ENCODE data around the gene HOXC12.

DNA sequence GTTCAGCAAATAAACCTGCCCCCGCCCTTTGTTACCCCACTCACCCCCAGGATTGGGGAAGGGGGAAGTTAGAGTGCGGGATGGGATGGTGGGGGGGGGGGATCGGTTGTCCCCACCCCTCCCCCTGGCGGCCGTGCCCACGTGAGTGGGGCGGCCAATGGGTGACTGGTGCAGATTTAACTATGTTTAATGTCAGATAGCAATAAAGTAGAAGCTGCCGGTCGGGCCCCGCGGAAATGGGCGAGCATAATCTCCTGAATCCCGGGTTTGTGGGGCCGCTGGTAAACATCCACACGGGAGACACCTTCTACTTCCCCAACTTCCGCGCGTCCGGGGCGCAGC, at the start of gene HOXC12:
- TF ChIP-seq, protein P1, sequence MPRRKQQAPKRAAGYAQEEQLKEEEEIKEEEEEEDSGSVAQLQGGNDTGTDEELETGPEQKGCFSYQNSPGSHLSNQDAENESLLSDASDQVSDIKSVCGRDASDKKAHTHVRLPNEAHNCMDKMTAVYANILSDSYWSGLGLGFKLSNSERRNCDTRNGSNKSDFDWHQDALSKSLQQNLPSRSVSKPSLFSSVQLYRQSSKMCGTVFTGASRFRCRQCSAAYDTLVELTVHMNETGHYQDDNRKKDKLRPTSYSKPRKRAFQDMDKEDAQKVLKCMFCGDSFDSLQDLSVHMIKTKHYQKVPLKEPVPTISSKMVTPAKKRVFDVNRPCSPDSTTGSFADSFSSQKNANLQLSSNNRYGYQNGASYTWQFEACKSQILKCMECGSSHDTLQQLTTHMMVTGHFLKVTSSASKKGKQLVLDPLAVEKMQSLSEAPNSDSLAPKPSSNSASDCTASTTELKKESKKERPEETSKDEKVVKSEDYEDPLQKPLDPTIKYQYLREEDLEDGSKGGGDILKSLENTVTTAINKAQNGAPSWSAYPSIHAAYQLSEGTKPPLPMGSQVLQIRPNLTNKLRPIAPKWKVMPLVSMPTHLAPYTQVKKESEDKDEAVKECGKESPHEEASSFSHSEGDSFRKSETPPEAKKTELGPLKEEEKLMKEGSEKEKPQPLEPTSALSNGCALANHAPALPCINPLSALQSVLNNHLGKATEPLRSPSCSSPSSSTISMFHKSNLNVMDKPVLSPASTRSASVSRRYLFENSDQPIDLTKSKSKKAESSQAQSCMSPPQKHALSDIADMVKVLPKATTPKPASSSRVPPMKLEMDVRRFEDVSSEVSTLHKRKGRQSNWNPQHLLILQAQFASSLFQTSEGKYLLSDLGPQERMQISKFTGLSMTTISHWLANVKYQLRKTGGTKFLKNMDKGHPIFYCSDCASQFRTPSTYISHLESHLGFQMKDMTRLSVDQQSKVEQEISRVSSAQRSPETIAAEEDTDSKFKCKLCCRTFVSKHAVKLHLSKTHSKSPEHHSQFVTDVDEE (CRISPR knock-in tag; IDR thresholded peaks at IDR 0.05), result no peak
- TF ChIP-seq PPARA (CRISPR knock-in tag; IDR thresholded peaks at IDR 0.05; ENCODE audit: borderline replicate concordance) (no peak), ZFP3 (CRISPR knock-in tag; IDR thresholded peaks at IDR 0.05) (no peak), ARNTL (CRISPR knock-in tag; IDR thresholded peaks at IDR 0.05; ENCODE audit: borderline replicate concordance, low read depth) (no peak), TOX (CRISPR knock-in tag; IDR thresholded peaks at IDR 0.05; ENCODE audit: borderline replicate concordance) (no peak)
